Fibroblast of mammary gland (primary cell): Measurements from ENCODE around the gene CLDN6.

Source experiments
- DNase-seq: peaks from one replicate; pipeline ENCODE4 v3.0.0-alpha.2; 2010; ENCODE audit warnings: low read depth
- H3K4me3 ChIP-seq: 2 replicates; pipeline ENCODE4 v1.5.1; 2011; ENCODE audit warnings: low read depth, mild to moderate bottlenecking, low read length, moderate library complexity; ENCODE audit not compliant: control insufficient read depth
- TF ChIP-seq, protein P1 (sequence below): conservative IDR thresholded peaks from 2 replicates; pipeline ENCODE4 v1.5.1; 2011; ENCODE audit warnings: low read depth, low read length, inconsistent platforms; ENCODE audit not compliant: control insufficient read depth, insufficient read depth

Gene CLDN6

DNA sequence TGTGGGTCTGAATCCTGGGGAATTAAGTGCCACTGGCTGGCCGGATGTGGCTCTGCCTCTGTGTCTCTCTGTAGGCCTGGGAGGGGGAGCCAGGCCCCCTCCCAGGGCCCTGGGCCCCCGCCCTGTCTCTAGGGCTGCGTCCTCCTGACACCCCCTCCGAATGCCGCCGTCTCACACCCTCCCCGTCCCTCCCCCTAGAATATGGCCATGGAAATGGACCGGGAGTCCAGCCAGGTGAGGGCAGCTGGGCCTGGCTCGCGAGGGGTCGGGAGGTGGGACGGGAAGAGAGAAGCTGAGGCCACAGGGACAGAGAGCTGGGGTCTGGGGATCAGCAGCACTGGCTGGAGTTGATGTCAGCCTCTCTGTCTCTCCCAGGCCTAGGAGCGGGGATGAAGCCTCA, 21.7 kb downstream of the CLDN6 start:
- no peak for DNase-seq
- TF ChIP-seq, protein P1, sequence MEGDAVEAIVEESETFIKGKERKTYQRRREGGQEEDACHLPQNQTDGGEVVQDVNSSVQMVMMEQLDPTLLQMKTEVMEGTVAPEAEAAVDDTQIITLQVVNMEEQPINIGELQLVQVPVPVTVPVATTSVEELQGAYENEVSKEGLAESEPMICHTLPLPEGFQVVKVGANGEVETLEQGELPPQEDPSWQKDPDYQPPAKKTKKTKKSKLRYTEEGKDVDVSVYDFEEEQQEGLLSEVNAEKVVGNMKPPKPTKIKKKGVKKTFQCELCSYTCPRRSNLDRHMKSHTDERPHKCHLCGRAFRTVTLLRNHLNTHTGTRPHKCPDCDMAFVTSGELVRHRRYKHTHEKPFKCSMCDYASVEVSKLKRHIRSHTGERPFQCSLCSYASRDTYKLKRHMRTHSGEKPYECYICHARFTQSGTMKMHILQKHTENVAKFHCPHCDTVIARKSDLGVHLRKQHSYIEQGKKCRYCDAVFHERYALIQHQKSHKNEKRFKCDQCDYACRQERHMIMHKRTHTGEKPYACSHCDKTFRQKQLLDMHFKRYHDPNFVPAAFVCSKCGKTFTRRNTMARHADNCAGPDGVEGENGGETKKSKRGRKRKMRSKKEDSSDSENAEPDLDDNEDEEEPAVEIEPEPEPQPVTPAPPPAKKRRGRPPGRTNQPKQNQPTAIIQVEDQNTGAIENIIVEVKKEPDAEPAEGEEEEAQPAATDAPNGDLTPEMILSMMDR = no peak
- H3K4me3 ChIP-seq = no peak overlapping the region

DNA sequence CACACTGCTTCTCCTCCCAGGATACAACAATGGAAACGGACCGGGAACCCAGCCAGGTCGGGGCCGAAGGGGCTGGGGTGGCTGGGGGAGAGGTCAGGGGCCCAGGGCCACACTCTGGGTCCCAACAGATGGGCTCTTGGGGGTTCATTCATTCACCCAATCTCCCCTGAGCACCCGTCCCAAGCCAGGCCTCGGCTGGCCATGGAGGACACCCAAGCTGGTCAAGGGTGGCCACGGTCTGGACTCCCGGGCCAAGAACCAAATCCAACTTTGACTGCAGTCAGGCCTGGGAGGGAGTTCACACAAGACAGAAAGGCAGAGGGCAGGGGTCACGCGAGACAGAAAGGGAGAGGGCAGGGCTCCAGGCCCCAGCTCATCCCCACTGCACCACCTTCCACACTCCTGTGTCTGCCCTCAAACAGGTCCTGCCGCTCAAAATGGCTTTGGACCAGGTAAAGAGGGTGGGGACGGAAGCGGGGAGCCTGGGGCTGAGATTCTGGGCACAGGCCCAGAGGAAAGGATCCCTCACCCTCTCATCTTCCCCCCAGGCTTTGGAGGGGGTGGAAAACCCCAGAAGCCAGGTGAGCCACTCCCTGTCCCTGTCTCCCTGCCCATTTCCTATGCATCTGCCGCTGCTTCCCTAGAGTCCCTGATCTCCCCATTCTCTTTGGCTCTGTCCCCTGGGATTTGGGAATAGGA, 25.5 kb downstream of the CLDN6 start:
- TF ChIP-seq, protein P1 = no peak
- DNase-seq = no peak
- no peak overlapping the region for H3K4me3 ChIP-seq

DNA sequence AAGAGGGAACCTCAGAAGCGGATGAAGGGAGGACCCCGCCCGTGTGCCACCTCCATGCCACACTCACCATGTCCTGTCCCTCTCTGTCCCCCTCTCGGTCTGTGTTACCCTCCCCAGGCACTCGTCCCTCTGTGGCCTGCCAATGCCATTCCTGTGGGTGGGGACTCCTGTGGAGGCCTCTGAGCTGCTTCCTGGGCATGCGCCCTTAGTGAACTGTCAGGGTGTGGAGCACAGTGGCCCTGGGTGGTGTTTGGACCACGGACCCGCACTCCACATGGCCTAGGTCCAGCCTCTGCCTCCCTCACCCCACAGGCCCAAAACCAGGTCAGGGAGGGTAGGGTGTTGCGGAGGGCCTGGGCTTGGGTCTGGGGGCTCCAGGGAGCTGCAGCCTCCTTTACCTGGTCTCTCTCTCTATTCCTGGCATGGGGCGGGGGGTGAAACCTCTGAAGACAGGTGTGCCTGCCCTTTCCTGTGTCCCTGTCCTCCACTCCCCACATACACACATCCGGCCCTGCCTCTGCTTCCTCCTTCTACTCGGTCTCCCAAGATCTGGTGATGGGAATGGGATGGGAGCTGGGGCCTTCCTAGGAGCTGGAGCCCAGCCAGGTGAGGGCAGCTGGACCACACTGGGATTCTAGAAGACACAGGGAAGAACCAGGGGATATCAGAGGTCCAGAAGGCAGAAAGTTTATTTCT, 26.3 kb downstream of the CLDN6 start:
- no peak overlapping the region for H3K4me3 ChIP-seq

DNA sequence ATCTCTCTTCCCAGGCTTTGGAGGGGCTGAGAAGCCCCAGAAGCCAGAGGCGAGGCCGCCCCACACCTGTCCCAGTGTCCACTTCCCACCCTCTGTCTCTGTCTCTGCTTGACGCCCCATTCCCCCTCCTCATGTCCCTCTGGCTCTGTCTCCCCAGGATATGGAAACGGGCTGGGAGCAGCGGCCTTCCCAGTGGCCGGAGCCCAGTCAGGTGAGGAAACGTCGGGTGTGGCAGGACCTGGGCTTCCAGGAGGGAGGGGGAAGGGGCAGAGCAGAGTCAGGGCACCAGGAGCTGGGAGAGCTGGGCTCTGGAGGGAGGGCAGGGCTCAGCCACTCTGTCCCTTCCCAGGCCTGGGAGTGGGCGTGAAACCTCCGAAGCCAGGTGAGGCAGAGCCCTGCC, 27.1 kb downstream of the CLDN6 start:
- TF ChIP-seq, protein P1 = no peak
- DNase-seq = no peak
- H3K4me3 ChIP-seq = no peak overlapping the region

More for the DNA sequence above, 26.3 kb downstream of the CLDN6 start:
- TF ChIP-seq, protein P1 = no peak
- no peak for DNase-seq

DNA sequence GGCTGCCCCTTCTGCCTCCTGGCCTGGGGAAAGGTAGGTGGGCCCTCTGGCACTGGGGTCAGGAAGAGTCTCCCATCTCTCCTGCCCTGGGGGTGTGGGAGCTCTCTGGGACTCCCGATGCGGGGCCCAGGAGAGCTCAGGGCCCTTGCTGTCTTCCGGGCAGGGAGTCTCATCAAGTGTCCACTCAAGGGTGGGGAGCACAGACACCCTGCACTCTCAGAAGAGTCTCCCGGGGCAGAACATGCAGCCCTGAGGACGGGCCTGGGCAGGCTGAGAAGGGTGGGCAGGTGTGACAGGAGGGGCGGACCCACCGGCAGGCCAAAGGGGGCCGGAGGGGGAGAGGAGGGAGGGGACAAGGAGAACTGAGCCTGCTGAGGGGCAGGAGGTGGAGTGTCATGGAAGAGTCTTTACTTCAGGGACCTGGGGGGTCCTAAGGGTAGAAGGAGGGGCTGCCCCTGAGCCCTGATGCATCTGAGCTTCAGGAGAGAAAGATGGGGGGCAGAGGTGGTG, 29.3 kb downstream of the CLDN6 start:
- no peak overlapping the region for H3K4me3 ChIP-seq
- TF ChIP-seq, protein P1 = no peak
- no peak for DNase-seq

DNA sequence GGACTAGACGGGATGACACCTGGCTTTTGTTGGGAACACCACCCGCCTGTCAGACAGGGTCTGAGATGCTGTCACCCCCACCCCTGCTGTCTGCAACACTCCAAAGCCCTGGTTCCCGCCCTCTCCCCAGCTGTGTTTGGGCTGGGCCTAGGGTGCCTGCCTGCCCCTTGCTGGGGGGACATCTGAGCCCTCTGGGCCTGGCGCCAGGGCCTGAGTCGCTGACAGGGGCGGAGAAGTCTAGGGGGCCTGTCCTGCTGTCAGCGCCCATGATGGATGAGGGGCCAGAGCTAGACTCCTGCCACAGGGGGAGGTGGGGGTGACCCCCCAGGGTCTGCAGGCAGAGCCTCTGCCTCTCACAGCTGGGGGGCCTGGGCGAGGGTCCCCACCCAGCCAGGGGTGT, 30.1 kb downstream of the CLDN6 start:
- TF ChIP-seq, protein P1 = no peak
- H3K4me3 ChIP-seq = no peak overlapping the region
- no peak for DNase-seq

DNA sequence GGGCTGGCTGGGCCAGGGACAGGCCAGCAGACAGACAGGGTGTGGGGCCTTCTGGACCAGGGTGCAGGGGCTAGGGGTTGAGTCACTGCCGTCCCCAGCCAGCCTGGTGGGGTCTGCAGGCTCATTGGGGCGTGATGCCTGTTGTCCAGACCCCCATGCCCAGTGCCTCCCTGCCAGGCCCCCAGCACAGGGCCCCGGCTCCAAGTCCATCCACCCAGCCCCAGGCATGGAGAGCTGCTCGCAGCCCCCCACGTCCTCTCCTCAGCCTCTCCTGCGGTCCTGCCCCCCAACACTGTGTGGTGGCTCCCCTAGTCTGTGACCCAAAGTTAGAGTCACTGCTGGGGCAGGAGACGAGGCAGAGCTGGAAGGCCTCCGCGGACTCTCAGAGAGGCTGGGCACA, 30.7 kb downstream of the CLDN6 start:
- no peak overlapping the region for H3K4me3 ChIP-seq
- DNase-seq = no peak
- TF ChIP-seq, protein P1 = no peak
